GM23338 (cell line): ENCODE data around the gene ALDH16A1. TPM values are rescaled to one million over a fixed set of nuclear protein-coding genes. Genes with fewer than 3 reads are reported as not detected.

Source experiments
- ATAC-seq: fragments of 200-7000 bp; cut with Tn5 transposase; 3 replicates; pipeline ENCODE4 v1.9.1; 2020
- DNase-seq: peaks from one replicate; pipeline ENCODE4 v3.0.0-alpha.2; 2015; ENCODE audit warnings: low spot score
- H2AFZ ChIP-seq: fragments of 200-600 bp; sonication (generic); 2 replicates; pipeline ENCODE4 v1.8.0; 2016; ENCODE audit warnings: antibody characterized with exemption, mild to moderate bottlenecking, moderate library complexity
- H3F3A ChIP-seq: fragments of 200-600 bp; sonication (generic); replicated peaks from 2 replicates; pipeline ENCODE4 v1.8.0; 2017; ENCODE audit warnings: antibody characterized with exemption, mixed run types, low read depth
- H3K27ac ChIP-seq: fragments of 200-600 bp; sonication (generic); 2 replicates; pipeline ENCODE4 v1.6.1; 2016; ENCODE audit warnings: low read depth
- H3K27me3 ChIP-seq: fragments of 200-600 bp; sonication (generic); 2 replicates; pipeline ENCODE4 v1.8.0; 2016; ENCODE audit warnings: mild to moderate bottlenecking, mixed run types, moderate library complexity; ENCODE audit not compliant: insufficient read depth
- H3K36me3 ChIP-seq: fragments of 200-600 bp; sonication (generic); 2 replicates; pipeline ENCODE4 v1.8.0; 2016; ENCODE audit warnings: mild to moderate bottlenecking; ENCODE audit not compliant: insufficient read depth
- H3K4me1 ChIP-seq: fragments of 200-600 bp; sonication (generic); 2 replicates; pipeline ENCODE4 v1.8.0; 2016; ENCODE audit warnings: mild to moderate bottlenecking, moderate library complexity; ENCODE audit not compliant: insufficient read depth
- H3K4me2 ChIP-seq: fragments of 200-600 bp; sonication (generic); 2 replicates; pipeline ENCODE4 v1.7.1; 2017; ENCODE audit warnings: mixed run types
- H3K4me3 ChIP-seq: fragments of 200-600 bp; sonication (generic); 2 replicates; pipeline ENCODE4 v1.6.1; 2016; ENCODE audit warnings: mixed run types
- H3K79me2 ChIP-seq: fragments of 200-600 bp; sonication (generic); replicated peaks from 2 replicates; pipeline ENCODE4 v1.8.0; 2017; ENCODE audit warnings: mild to moderate bottlenecking; ENCODE audit not compliant: insufficient read depth
- H3K9me2 ChIP-seq: fragments of 200-600 bp; sonication (generic); 2 replicates; pipeline ENCODE4 v1.8.0; 2017; ENCODE audit not compliant: insufficient read depth
- H4K20me1 ChIP-seq: fragments of 200-600 bp; sonication (generic); replicated peaks from 2 replicates; pipeline ENCODE4 v1.8.0; 2017; ENCODE audit warnings: mild to moderate bottlenecking; ENCODE audit not compliant: insufficient read depth
- H3K27ac Mint-ChIP-seq: 2 replicates; pipeline ENCODE4 v1.8.0; 2020; ENCODE audit warnings: inconsistent platforms, mild to moderate bottlenecking, moderate library complexity, mixed read lengths
- H3K27me3 Mint-ChIP-seq: 3 replicates; pipeline ENCODE4 v1.8.0; 2022; ENCODE audit warnings: low read depth, mild to moderate bottlenecking, moderate library complexity, mixed read lengths, inconsistent platforms; ENCODE audit not compliant: insufficient read depth, poor library complexity
- H3K36me3 Mint-ChIP-seq: 3 replicates; pipeline ENCODE4 v1.8.0; 2021; ENCODE audit warnings: low read depth, mild to moderate bottlenecking, inconsistent platforms, moderate library complexity, mixed read lengths
- H3K4me1 Mint-ChIP-seq: 3 replicates; pipeline ENCODE4 v1.8.0; 2020; ENCODE audit warnings: mild to moderate bottlenecking, inconsistent platforms, mixed read lengths
- H3K4me3 Mint-ChIP-seq: 3 replicates; pipeline ENCODE4 v1.8.0; 2021; ENCODE audit warnings: moderate library complexity, mild to moderate bottlenecking, inconsistent platforms, mixed read lengths
- H3K9me3 Mint-ChIP-seq: 3 replicates; pipeline ENCODE4 v1.8.0; 2020; ENCODE audit warnings: moderate library complexity, mild to moderate bottlenecking, inconsistent platforms, mixed read lengths
- CTCF ChIP-seq, 2 experiments: fragments of 200-600 bp in 1 of 2; sonication (generic) in 1 of 2; conservative IDR thresholded peaks; 2 replicates each; pipeline versions ENCODE4 v1.5.1 to v1.6.1; 2016 to 2017; ENCODE audit warnings: antibody characterized with exemption in 2 of 2, low read depth in 2 of 2, mild to moderate bottlenecking in 2 of 2, moderate library complexity in 1 of 2
- ETS1 ChIP-seq: IDR thresholded peaks from 2 replicates; pipeline ENCODE4 v1.6.1; 2016; ENCODE audit warnings: antibody characterized with exemption
- JUNB ChIP-seq: IDR thresholded peaks from one replicate; pipeline ENCODE4 v1.6.1; 2016; ENCODE audit warnings: antibody characterized with exemption; ENCODE audit not compliant: unreplicated experiment
- NANOG ChIP-seq: IDR thresholded peaks from 2 replicates; pipeline ENCODE4 v1.6.1; 2016; ENCODE audit warnings: antibody characterized with exemption, borderline replicate concordance
- POLR2AphosphoS5 ChIP-seq: IDR thresholded peaks from 2 replicates; pipeline ENCODE4 v1.6.1; 2016; ENCODE audit warnings: antibody characterized with exemption, low read depth
- REST ChIP-seq: IDR thresholded peaks from one replicate; pipeline ENCODE4 v1.6.1; 2018; ENCODE audit warnings: antibody characterized with exemption; ENCODE audit not compliant: unreplicated experiment
- STAT1 ChIP-seq: IDR thresholded peaks from one replicate; pipeline ENCODE4 v1.6.1; 2016; ENCODE audit warnings: antibody characterized with exemption; ENCODE audit not compliant: unreplicated experiment
- ZNF114 ChIP-seq: fragments of 250-450 bp; sonication (Bioruptor Pico); IDR thresholded peaks from 2 replicates; pipeline ENCODE4 v1.5.0; 2020; ENCODE audit warnings: mild to moderate bottlenecking, moderate library complexity
- polyA plus RNA-seq: library from polyadenylated mRNA; unstranded; fragments of >200 nt; fragmentation: Nextera tagmentation; extraction: Ambion mirVana; gene quantifications from 2 replicates; pipeline ENCODE4 v1.2.1, GENCODE V29; 2016
- total RNA-seq: library from RNA; depleted of rRNA; stranded (reverse); fragments of >200 nt; shearing (Covaris generic); gene quantifications from 2 replicates; pipeline ENCODE4 v1.2.3, GENCODE V29; 2014

Gene ALDH16A1
- total and polyA plus RNA-seq, 2 experiments from 2014 or later = 16.8 to 57.3 TPM

GRCh38 chr19:49513746-49514118 is 60.7 kb downstream of the ALDH16A1 start (continued):
- TF ChIP-seq REST (no peak), NANOG (no peak), ZNF114 (no peak), CTCF (conservative IDR thresholded peaks at IDR 0.05; ENCODE audit: low read depth in 2 of 2) (no peak), POLR2AphosphoS5 (no peak)

GRCh38 chr19:49514151-49514550 is 61.1 kb downstream of the ALDH16A1 start:
- H3K4me1 ChIP-seq = peaks cover 21% of the 10 kb centered on the region
- no peak overlapping the region; the same call in 1 of the 2 replicates for H3K27ac ChIP-seq
- no peaks in the 10 kb centered on the region for H3K27me3 ChIP-seq
- H3K4me3 ChIP-seq = peak overlapping the region; percentile 79
- TF ChIP-seq STAT1 = no peak
- TF ChIP-seq ETS1 = no peak
- no peak for TF ChIP-seq ZNF114
- TF ChIP-seq JUNB = no peak
- no peak for TF ChIP-seq REST
- DNase-seq (no peak), ATAC-seq (peak; percentile 5)
- peak overlapping the region; percentile 94 for H3K4me2 ChIP-seq
- Mint-ChIP-seq H3K27me3 (peaks cover 16% of the 10 kb centered on the region), H3K4me3 (peak overlapping the region; percentile 89), H3K36me3 (peaks cover 14% of the 10 kb centered on the region), H3K4me1 (peaks cover 16% of the 10 kb centered on the region), H3K27ac (no peak overlapping the region), H3K9me3 (no peaks in the 10 kb centered on the region; the same call in 2 of the 3 replicates)
- H3K9me2 ChIP-seq = no peaks in the 10 kb centered on the region
- peaks cover 3% of the 10 kb centered on the region; the same call in 1 of the 2 replicates for H4K20me1 ChIP-seq
- no peak overlapping the region for H2AFZ ChIP-seq
- peaks cover 5% of the 10 kb centered on the region for H3K36me3 ChIP-seq
- H3F3A ChIP-seq = peaks cover 24% of the 10 kb centered on the region; the same call in 1 of the 2 replicates
- peaks cover 11% of the 10 kb centered on the region; the same call in 1 of the 2 replicates for H3K79me2 ChIP-seq
